Fibroblast of skin of left biceps (primary cell): ENCODE data around the gene FAM107A.

Experiments
- DNase-seq, 2 experiments: peaks; one replicate each; pipeline ENCODE4 v3.0.0-alpha.2; 2013; ENCODE audit warnings: low read depth in 2 of 2

FAM107A gene

GRCh38 chr3:58591517-58592510 lies 14.6 kb upstream of the FAM107A start:
- DNase-seq = no peak

- DNase-seq = no peak
Observed at GRCh38 chr3:58588030-58588614, 10.9 kb upstream of the FAM107A start.

- DNase-seq = no peak
Observed at GRCh38 chr3:58586776-58587192, 9.6 kb upstream of the FAM107A start.

GRCh38 chr3:58585994-58586393 lies 8.8 kb upstream of the FAM107A start:
- no peak for DNase-seq

- DNase-seq = peak in 1 of 2 experiments; percentile 16
Observed at GRCh38 chr3:58585005-58585786, 8.0 kb upstream of the FAM107A start.

GRCh38 chr3:58584690-58585004 lies 7.5 kb upstream of the FAM107A start:
- DNase-seq = no peak

GRCh38 chr3:58581328-58582091 lies 4.3 kb upstream of the FAM107A start:
- DNase-seq = no peak

- DNase-seq = no peak
Observed at GRCh38 chr3:58580826-58581327, 3.7 kb upstream of the FAM107A start.

- DNase-seq = no peak
Observed at GRCh38 chr3:58578873-58579272, 1.7 kb upstream of the FAM107A start.

GRCh38 chr3:58576716-58577115 lies 475 bp downstream of the FAM107A start:
- no peak for DNase-seq

GRCh38 chr3:58575971-58576652 lies 1.1 kb downstream of the FAM107A start:
- no peak for DNase-seq

- DNase-seq = no peak
Observed at GRCh38 chr3:58574682-58575081, 2.5 kb downstream of the FAM107A start.

GRCh38 chr3:58574106-58574505 lies 3.1 kb downstream of the FAM107A start:
- DNase-seq = no peak

GRCh38 chr3:58573640-58574039 lies 3.6 kb downstream of the FAM107A start:
- no peak for DNase-seq

- DNase-seq = no peak
Observed at GRCh38 chr3:58572634-58573230, 4.5 kb downstream of the FAM107A start.

- no peak for DNase-seq
Observed at GRCh38 chr3:58572013-58572633, 5.1 kb downstream of the FAM107A start.

- DNase-seq = no peak
Observed at GRCh38 chr3:58570851-58571250, 6.3 kb downstream of the FAM107A start.

GRCh38 chr3:58569287-58570001 lies 7.7 kb downstream of the FAM107A start:
- no peak for DNase-seq

GRCh38 chr3:58568572-58569286 lies 8.5 kb downstream of the FAM107A start:
- DNase-seq = peak in 1 of 2 experiments; percentile 23
